Endometrial microvascular endothelial cells (primary cell): Measurements from ENCODE around the gene ATOH8. TPM values are rescaled to one million over a fixed set of nuclear protein-coding genes. Genes with fewer than 3 reads are reported as not detected.

Source experiments
- in situ Hi-C: cut with HindIII; loops from 2 replicates; pipeline ENCODE4 v1.10.0; 2017; ENCODE audit warnings: low sequenced_read_pairs, low pct_unique_long_range_greater_than_20kb; ENCODE audit errors: inconsistent ontology term
- total RNA-seq: library from RNA; depleted of rRNA; stranded (reverse); fragments of >200 nt; gene quantifications from one replicate; pipeline ENCODE4 v1.2.3, GENCODE V29; 2015; ENCODE audit errors: inconsistent ontology term

The ATOH8 gene
- total RNA-seq, 1 donor from 2014 or later, result 10.7 TPM

DNA sequence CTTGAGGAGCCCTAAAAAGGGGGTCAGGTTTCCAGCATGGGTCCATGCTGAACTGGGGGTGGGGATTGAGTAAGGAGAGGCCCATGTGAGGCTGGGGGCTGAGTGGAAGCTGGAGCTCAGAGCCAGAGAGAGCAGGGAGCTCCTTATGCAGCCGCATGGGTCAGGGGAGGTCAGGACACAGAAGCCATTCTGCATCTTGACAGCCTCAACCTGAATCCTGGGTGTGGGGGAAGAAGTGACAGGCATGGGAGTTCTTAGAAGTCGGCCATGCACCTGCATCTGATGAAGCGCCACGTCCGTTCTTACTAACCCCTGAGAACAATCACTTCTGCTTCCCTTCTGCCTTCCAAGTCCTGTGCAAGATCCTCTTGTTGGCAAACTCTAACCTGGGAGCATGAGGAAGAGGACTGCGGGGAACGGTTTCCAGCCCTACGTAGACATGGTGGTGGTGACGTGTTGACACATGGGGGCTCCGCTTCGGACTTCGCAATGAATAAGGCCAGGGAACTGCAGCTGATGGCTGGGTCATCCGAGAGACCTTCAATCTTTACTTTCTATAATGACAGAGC is 37.4 kb upstream of the ATOH8 start:
- in situ Hi-C loops, result loop anchor here (5.0 to 25.0 kb wide), 2 partner anchors 59 to 96 kb away; no protein-coding TSS in a partner anchor

DNA sequence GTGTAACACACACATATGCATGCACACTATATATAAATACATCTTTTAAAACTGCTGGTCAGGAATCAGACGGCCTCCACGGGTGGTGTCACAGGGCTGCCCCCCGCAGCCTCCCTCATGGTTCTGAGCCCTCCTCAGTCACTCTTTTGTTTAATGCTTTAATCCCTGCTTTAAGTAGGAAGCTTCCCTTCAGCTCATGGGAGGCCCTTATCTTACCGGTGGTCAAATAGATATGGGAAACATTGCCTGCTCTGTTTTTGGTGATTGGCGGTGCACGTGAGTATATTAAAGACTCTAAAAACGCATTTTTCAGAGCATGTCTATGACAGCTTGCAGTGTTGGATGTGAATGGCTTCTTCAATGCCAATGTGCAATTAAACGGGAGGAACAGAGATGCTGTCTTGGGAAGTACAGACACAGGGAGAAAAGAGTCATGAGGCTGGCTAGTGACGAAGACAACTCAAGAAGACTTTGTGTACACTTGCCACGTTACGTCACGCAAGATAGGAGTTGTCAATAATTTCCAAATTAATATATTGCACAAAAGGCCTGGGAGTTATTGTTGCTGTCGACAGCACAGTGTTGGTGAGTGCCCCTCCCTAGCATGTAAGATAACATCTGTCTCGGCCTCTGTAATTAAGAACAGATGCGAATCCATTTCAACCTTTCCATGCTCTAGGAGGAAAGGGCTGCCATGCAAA is 36.3 kb upstream of the ATOH8 start:
- in situ Hi-C loops, result loop anchor here (5.0 to 25.0 kb wide), 2 partner anchors 60 to 95 kb away; no protein-coding TSS in a partner anchor

DNA sequence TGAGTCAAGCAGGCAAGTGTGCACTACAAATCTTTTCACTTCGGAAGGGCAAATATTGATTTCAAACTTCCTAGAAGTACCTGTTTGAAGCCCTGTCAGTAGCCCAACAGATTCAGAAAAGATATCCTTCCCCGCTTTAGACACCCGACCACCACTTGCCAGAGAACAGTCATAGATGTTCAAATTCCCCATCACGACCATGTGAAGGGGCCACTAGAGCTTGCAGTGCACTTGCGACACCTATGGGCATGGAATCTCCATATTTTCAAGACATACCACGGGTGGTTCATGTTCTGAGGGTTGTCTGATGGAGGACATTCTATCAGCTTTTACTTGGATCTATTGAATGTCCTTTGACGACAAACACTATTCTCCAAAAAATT is 35.8 kb upstream of the ATOH8 start:
- in situ Hi-C loops, result loop anchor here (5.0 to 25.0 kb wide), 2 partner anchors 61 to 94 kb away; no protein-coding TSS in a partner anchor

DNA sequence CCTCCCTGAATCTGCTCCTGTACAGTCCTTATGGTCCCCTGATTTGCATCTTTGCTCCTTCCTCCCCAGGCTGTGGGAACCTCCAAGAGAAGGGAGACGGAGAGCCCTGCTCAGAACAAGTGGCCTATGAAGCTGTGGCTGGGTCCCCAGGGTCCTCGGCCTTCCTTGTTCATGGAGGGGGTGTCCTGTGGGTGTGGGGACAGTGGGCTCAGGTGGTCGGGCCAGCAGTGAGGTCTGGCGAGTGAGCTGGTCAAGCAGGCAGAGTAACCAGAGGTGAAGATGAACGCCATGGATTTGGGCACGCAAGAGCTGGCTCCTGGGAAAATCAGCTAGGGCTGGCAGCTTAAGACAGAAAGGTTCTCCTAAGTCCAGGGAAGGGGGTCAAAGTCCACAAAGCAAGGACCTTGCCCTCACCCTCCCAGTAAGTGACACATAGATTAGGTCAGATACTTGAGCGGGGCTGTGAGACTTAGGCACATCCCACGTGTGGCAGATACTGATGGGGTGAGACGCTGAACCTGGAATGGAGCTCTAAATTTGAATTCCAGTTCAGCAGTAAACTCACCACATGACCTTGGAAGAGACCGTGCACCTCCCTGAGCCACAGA is 34.8 kb upstream of the ATOH8 start:
- in situ Hi-C loops, result loop anchor here (5.0 to 25.0 kb wide), 2 partner anchors 62 to 93 kb away; no protein-coding TSS in a partner anchor

DNA sequence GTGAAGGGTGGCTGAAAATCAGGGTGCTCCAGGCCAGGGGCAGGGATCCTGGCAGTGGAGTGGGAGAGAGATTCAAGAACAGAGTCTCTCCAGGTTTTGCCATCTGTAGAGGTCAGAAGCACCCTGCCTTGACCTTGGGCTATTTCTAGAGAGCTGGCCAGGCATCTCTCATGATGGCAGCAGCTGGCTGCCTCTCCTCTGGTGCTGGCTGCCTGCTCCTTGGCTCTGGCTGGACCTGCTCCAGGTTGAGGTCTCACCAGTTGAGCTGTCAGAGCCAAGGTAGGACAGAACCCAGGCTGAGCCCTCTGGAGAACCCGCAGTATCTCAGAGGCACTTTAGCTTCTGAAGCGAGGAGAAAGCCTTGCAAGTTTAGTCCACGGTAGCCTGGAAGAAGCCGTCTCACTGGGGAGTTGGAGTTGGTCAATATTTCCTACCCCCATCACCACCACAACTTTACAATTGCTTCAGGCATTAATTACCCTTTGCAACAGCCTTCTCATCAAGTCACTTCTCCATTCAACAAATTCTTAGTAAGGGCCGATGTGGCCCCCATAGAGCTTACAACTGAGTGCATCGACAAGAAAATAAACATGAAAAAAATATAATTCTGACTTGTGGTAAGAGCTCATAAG is 34.1 kb upstream of the ATOH8 start:
- in situ Hi-C loops, result loop anchor here (5.0 to 25.0 kb wide), 2 partner anchors 62 to 93 kb away; no protein-coding TSS in a partner anchor

DNA sequence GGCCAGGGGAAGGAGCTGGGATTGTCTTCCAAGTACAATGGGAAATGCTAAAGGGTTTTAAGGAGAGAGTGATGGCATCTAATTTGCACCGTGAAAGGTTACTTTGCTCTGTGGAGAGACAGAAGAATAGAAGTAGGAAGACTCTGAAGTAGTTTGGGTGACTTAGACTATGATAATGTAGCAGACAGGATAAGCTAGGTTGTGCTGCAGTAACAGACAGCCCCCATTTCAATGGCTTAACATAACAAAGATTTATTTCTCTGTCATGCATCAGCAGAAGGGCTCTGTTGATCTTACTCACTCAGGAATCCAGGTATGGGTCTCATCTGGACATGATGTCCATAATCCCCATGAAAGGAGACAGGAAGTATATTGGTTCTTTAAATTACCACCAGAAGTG is 33.3 kb upstream of the ATOH8 start:
- in situ Hi-C loops, result loop anchor here (25.0 kb wide), 1 partner anchor 92 kb away; no protein-coding TSS in a partner anchor

DNA sequence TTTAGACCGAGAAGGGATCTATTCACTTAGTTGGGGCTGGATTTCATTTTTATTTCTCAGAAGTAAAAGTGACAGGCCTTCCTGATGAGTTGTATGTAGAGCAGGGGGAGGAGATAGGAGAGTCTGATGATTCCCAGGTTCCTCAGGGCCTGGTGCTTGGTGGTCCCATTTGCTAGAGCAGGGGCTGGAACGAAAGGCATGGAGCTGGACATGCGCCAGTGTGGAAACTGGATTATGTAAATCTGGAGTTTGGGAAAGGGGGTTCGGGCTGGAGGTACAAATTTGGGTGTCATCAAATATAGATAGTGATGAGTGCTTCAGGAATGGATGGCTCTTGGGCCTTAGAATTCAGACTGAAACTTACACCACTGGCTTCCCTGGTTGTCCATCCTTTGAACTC is 32.1 kb upstream of the ATOH8 start:
- in situ Hi-C loops, result loop anchor here (25.0 kb wide), 1 partner anchor 91 kb away; no protein-coding TSS in a partner anchor

DNA sequence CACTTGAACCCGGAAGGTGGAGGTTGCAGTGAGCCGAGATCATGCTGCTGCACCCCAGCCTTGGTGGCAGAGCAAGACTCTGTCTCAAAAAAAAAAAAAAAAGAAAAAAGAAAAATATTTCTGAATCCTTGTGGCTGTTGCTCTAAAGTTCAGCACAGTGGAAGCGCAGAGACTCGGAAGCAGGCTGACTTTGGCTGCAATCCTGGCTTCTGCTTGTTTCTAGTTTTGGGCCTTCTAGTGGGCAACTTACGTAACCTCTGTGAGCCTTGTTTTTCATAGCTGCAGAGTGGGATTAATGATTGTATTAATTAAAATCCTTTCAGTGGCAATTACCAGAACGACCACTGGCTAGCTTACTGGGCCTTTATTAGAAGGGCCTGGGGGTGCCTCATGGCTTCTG is 31.3 kb upstream of the ATOH8 start:
- in situ Hi-C loops, result loop anchor here (25.0 kb wide), 1 partner anchor 90 kb away; no protein-coding TSS in a partner anchor

DNA sequence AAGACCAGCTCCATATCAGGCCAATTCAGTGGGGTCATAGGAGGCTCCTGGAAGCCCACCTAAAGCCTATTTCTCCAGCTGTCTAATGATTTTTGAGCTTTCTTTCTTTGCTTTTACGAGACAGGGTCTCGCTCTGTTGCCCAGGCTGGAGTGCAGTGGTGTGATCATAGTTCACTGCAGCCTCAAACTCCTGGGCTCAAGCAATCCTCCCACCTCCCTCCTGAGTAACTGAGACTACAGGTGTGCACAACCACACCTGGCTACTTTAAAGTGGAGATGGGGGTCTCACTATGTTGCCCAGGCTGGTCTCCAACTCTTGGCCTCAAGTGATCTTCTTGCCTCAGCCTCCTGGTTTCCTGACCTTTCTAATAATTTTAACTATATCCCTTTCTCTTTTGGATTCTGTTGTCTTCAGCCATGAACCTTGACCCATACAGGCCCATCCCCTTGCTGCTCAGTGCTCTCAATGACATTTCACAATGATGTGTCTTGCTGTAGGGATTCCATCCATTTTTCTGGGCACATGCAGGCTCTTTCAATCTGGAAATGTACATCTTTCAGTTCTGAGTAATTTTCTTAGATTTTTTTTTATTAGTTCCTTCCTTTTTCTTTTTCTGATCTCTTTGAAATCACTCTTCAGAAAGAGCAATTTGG is 30.0 kb upstream of the ATOH8 start:
- in situ Hi-C loops, result loop anchor here (25.0 kb wide), 1 partner anchor 88 kb away; no protein-coding TSS in a partner anchor

DNA sequence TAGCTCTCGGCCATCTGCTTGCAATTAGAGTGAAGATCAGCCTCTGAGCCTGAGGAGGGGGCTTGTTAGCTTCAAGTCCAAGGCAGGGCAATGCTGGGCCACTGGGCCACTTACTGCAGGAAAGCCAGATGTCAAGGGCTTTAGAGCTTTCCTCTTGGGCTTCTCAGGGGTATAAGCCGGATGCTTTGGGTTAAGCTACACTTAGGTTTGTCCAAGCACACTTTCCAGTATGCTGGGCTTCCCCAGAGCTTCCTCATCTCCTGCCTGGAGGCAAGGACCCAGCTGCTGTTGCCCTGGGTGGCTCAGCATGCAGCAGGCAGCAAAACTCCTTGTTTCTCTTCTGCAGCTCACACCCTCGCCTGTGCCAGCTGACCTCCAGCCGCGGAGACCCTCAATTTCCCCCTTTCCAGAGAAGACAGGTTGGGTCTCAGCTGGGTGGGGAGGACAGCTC is 29.0 kb upstream of the ATOH8 start:
- in situ Hi-C loops, result loop anchor here (25.0 kb wide), 1 partner anchor 88 kb away; no protein-coding TSS in a partner anchor

DNA sequence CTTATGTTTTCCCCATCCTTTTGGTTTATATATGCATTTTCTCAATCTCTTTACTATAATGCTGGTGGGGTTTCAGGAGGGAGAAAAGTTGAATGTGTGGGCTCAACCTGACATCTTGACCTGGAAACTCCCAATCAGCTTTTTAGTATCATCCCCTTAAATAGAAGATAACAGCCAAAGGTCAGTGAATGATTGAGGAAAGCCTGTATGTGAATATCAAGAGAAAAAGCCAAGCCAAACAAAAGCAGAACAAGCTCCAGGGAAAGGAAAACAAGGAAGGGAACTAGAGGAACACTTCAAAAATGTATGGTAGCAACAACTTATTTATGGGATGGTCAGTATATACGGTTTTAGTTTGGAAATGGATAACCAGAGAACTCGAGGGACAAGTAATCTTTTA is 28.3 kb upstream of the ATOH8 start:
- in situ Hi-C loops, result no loop called here

DNA sequence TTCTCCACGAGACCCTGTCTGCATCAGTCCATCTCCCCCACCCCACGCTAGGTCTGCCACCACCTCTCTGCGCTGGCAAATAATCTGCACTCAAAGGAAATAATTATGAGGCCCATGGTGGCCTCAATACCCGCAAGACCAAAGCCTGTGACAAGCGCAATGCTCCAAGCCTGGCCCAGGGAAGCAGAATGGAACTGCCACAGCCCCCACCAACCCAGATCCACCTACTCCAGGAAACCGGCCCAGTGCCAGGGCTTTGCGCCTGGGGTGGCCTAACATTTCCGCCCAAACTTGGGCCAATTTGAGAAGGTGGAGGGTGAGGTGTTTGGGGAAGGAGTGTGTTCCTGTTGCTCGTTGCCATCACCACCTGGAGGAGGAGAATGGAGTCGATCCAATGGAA is 26.0 kb upstream of the ATOH8 start:
- in situ Hi-C loops, result no loop called here

DNA sequence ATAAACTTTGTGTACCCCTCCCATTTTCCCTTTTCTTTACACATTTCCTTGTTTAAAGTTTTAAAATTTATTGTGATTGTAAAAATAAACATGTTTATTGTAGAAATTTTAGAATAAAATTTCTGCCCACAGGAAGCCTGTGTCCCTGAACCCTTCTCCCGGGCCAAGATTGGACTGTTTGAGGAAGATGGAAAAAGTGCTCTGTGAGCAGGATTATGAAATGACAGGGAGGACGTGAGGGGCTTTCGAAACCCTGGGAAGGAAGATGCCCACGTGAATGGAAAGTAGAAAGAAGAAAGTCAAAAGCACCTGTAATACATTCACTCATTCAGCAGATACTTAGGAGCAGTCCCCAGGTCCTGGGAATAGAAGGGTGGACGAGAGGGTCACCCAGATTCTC is 25.4 kb upstream of the ATOH8 start:
- in situ Hi-C loops, result no loop called here

DNA sequence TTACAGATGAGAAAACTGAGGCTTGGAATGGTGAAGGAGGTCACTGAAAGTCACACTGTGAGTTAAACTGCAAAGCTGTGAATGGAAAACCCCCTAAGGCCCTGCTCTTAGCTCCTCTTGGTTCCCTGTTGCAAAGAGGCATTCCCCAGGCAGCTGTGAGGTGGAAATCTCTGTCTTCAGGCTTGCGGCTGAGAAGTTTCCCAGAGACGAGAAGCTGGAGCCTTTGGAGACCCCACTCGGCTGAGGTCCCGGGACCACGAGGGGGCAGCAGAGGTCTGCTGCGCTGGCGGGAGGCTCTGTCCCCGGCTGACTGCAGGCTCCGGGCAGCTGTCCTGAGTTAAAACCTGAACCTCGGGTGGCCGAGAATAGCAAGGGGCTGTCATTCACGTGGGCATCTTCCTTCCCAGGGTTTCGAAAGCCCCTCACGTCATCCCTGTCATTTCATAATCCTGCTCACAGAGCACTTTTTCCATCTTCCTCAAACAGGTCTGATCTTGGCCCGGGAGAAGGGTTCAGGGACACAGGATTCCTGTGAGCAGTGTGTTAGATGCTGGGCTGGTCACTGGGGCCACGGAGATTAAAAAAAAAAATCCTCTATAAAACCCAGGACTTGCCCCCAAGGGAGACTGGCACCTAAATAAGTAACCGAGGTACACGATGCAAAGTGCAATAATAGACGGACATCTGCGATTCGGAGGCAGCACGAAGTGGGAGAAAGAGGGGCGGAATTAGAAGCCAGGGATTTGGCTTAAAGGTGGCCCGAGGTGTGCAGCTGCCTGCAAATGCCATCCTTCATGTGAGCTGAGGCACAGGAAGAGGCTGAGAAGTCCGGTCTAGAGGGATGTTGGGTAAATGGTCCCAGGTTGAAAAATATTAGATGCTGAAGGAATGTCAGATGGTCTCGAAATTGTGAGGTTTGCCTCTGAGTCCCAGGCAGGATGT is 24.6 kb upstream of the ATOH8 start:
- in situ Hi-C loops, result no loop called here

DNA sequence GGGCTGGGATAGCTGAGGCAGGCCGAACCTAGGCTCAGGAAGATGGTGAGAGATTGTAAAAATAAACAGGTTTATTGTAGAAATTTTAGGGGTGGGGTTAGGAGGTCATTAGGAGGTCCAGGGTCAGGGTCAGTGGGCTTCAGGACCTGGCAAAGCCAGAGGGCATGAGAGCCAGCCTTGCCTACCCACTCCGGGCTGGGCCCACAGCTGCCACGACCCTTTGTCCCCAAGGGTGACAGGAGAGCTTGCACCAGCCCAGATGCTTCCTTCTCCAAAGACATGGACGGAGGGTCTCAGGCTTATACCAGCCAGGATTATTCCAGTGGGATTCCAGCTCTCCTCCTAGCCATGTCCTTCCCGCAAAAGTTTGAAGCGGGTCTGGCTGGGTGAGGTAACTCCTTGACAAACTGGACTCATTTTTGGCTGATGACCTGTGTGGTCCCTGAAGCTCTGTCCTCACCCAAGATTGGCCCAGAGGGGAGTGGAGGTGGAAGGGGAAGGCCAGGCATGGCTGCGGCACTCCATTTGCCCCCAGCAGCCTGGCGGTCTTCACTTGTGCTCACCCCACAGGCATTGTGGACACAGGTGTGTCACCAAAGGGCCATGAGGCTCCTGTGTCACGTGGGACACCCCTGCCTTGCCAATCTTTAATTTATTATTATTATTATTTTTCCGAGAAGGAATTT is 23.8 kb upstream of the ATOH8 start:
- in situ Hi-C loops, result no loop called here

DNA sequence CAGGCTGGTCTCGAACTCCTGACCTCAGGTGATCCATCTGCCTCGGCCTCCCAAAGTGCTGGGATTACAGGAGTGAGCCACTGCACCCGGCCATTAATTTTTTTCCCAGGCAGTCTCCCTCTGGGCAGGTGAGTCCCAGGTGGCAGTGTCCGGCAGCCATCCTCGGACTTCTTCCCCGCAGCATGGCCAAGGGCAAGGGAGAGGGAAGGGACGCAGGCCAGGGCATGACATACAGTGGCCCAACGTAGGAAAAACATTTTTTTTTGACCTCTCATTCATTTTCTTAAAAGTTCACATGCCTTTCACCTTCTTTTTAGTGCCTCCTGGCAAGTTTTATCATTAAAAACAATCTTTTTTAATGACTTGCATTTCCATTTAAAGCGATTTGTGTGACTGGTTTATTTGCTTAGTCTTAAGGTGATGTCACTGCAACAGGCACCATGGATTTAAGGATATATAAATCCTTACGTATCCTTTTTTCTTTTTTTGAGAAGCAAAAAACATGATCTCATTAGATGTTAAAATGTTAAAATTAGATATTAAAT is 23.0 kb upstream of the ATOH8 start:
- in situ Hi-C loops, result no loop called here

DNA sequence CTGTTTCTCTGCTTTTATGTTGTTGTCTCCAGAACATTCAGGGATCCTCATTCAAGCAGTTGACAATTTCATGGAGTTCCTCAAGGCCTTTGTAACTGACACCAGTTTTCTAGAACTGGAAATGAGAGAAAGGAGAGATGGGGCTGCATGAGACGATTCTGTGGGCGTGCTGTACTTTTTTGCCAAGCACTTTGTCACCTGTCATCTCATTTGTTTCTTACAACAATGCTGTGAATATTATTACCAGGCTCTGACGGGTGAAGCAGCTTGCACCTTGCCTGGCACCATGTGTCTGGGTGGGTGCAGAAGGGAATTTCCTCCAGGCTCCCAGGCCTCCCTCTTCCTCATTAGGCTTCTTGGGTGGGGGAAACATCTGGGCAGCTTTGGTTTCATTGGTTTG is 22.2 kb upstream of the ATOH8 start:
- in situ Hi-C loops, result no loop called here
